WTC11 (cell line): ENCODE data around the gene ZCCHC7. TPM values are rescaled to one million over a fixed set of nuclear protein-coding genes. Genes with fewer than 3 reads are reported as not detected.

Experiments
- ATAC-seq: fragments of 200-7000 bp; cut with Tn5 transposase; 2 replicates; pipeline ENCODE4 v1.10.0; 2021; ENCODE audit warnings: mild to moderate bottlenecking, moderate library complexity
- CTCF ChIA-PET: fragments of 300-600 bp; sonication (Branson Sonifier 250); formaldehyde crosslinking; loops from one replicate; lab custom pipeline; 2021; ENCODE audit warnings: antibody characterized with exemption; lab: Charles Lee
- POLR2A ChIA-PET: fragments of 350-600 bp; sonication (Branson Sonifier 250); formaldehyde crosslinking; loops from one replicate; lab custom pipeline; 2021; ENCODE audit warnings: antibody characterized with exemption; lab: Charles Lee
- DNase-seq: peaks from one replicate; pipeline ENCODE4 v3.0.0; 2021; ENCODE audit warnings: low spot score
- H3K27ac Mint-ChIP-seq: 2 replicates; pipeline ENCODE4 v1.8.0; 2021; ENCODE audit warnings: mixed read lengths
- H3K27me3 Mint-ChIP-seq: 2 replicates; pipeline ENCODE4 v1.8.0; 2021; ENCODE audit warnings: low read depth, mild to moderate bottlenecking, moderate library complexity, mixed read lengths
- H3K36me3 Mint-ChIP-seq: 2 replicates; pipeline ENCODE4 v1.8.0; 2021; ENCODE audit warnings: mixed read lengths
- H3K4me1 Mint-ChIP-seq: 2 replicates; pipeline ENCODE4 v1.8.0; 2022; ENCODE audit warnings: mixed read lengths
- H3K4me3 Mint-ChIP-seq: 2 replicates; pipeline ENCODE4 v1.8.0; 2021; ENCODE audit warnings: mild to moderate bottlenecking, moderate library complexity, mixed read lengths
- H3K9me3 Mint-ChIP-seq: 2 replicates; pipeline ENCODE4 v1.8.0; 2021; ENCODE audit warnings: mixed read lengths
- CREB1 ChIP-seq: sonication (generic); formaldehyde crosslinking; IDR thresholded peaks from 2 replicates; pipeline ENCODE4 v1.8.0; 2023; ENCODE audit warnings: mild to moderate bottlenecking, missing genetic modification reagents
- CREM ChIP-seq: sonication (generic); formaldehyde crosslinking; IDR thresholded peaks from 2 replicates; pipeline ENCODE4 v1.8.1; 2022; ENCODE audit warnings: mild to moderate bottlenecking, missing genetic modification reagents, moderate library complexity
- ETV6 ChIP-seq: sonication (generic); formaldehyde crosslinking; IDR thresholded peaks from 2 replicates; pipeline ENCODE4 v1.8.1; 2022; ENCODE audit warnings: mild to moderate bottlenecking, missing genetic modification reagents
- GRHL2 ChIP-seq: fragments of 250-450 bp; sonication (Bioruptor Pico); IDR thresholded peaks from 2 replicates; pipeline ENCODE4 v1.8.0; 2022; ENCODE audit warnings: mild to moderate bottlenecking, moderate library complexity; ENCODE audit not compliant: insufficient replicate concordance, severe bottlenecking
- GTF2I ChIP-seq: fragments of 250-450 bp; sonication (Bioruptor Pico); conservative IDR thresholded peaks from 2 replicates; pipeline ENCODE4 v1.4.0; 2021; ENCODE audit warnings: mild to moderate bottlenecking
- MYBL2 ChIP-seq: sonication (generic); formaldehyde crosslinking; IDR thresholded peaks from 2 replicates; pipeline ENCODE4 v1.8.1; 2023; ENCODE audit warnings: mild to moderate bottlenecking, moderate library complexity, missing genetic modification reagents
- OVOL2 ChIP-seq: fragments of 250-450 bp; sonication (Bioruptor Pico); IDR thresholded peaks from 2 replicates; pipeline ENCODE4 v1.9.0; 2021; ENCODE audit warnings: mild to moderate bottlenecking, borderline replicate concordance
- SP1 ChIP-seq: sonication (generic); formaldehyde crosslinking; conservative IDR thresholded peaks from 2 replicates; pipeline ENCODE4 v1.8.1; 2022; ENCODE audit warnings: missing genetic modification reagents
- TEAD1 ChIP-seq: sonication (generic); formaldehyde crosslinking; IDR thresholded peaks from 2 replicates; pipeline ENCODE4 v1.8.0; 2022; ENCODE audit warnings: mild to moderate bottlenecking, missing genetic modification reagents
- TEAD4 ChIP-seq: sonication (generic); formaldehyde crosslinking; IDR thresholded peaks from 2 replicates; pipeline ENCODE4 v1.8.0; 2022; ENCODE audit warnings: mild to moderate bottlenecking, missing genetic modification reagents
- ZBTB21 ChIP-seq: sonication (generic); formaldehyde crosslinking; IDR thresholded peaks from 2 replicates; pipeline ENCODE4 v1.8.1; 2023; ENCODE audit warnings: mild to moderate bottlenecking, missing genetic modification reagents, borderline replicate concordance
- ZNF138 ChIP-seq: sonication (generic); formaldehyde crosslinking; conservative IDR thresholded peaks from 2 replicates; pipeline ENCODE4 v1.8.1; 2022; ENCODE audit warnings: mild to moderate bottlenecking, moderate library complexity, missing genetic modification reagents
- ZNF219 ChIP-seq: sonication (generic); formaldehyde crosslinking; IDR thresholded peaks from 2 replicates; pipeline ENCODE4 v1.8.0; 2023; ENCODE audit warnings: missing genetic modification reagents, mild to moderate bottlenecking, borderline replicate concordance
- ZNF232 ChIP-seq: sonication (generic); formaldehyde crosslinking; IDR thresholded peaks from 2 replicates; pipeline ENCODE4 v1.8.0; 2022; ENCODE audit warnings: mild to moderate bottlenecking, missing genetic modification reagents
- ZNF263 ChIP-seq: sonication (generic); formaldehyde crosslinking; IDR thresholded peaks from 2 replicates; pipeline ENCODE4 v1.8.1; 2022; ENCODE audit warnings: low read depth, mild to moderate bottlenecking, moderate library complexity, missing genetic modification reagents
- ZNF423 ChIP-seq: fragments of 250-450 bp; sonication (Bioruptor Pico); IDR thresholded peaks from 2 replicates; pipeline ENCODE4 v2.1.2; 2022; ENCODE audit warnings: mild to moderate bottlenecking, moderate library complexity
- ZNF671 ChIP-seq: fragments of 250-450 bp; sonication (Bioruptor Pico); IDR thresholded peaks from 2 replicates; pipeline ENCODE4 v1.8.0; 2021; ENCODE audit warnings: mild to moderate bottlenecking
- total RNA-seq: library from RNA; stranded (reverse); gene quantifications from 3 replicates; pipeline ENCODE4 v1.2.3, GENCODE V29; 2021
- TF ChIP-seq, protein P1 (sequence below): sonication (generic); formaldehyde crosslinking; IDR thresholded peaks from 2 replicates; pipeline ENCODE4 v1.8.0; 2022; ENCODE audit warnings: missing genetic modification reagents
- TF ChIP-seq, protein P2 (sequence below): fragments of 250-450 bp; sonication (Bioruptor Pico); IDR thresholded peaks from 2 replicates; pipeline ENCODE4 v1.9.0; 2021; ENCODE audit warnings: mild to moderate bottlenecking, borderline replicate concordance
- TF ChIP-seq, protein P3 (sequence below): sonication (generic); formaldehyde crosslinking; IDR thresholded peaks from 2 replicates; pipeline ENCODE4 v1.8.1; 2022; ENCODE audit warnings: missing genetic modification reagents, borderline replicate concordance
- TF ChIP-seq, protein P4 (sequence below): sonication (generic); formaldehyde crosslinking; IDR thresholded peaks from 2 replicates; pipeline ENCODE4 v1.8.0; 2022; ENCODE audit warnings: mild to moderate bottlenecking, missing genetic modification reagents

ZCCHC7 gene
- total RNA-seq, 1 experiment from 2014 or later: 30.1 TPM

- Mint-ChIP-seq H3K4me1 (peaks cover 15% of the 10 kb centered on the region), H3K9me3 (no peaks in the 10 kb centered on the region), H3K36me3 (no peaks in the 10 kb centered on the region), H3K4me3 (no peak overlapping the region), H3K27ac (no peak overlapping the region), H3K27me3 (no peaks in the 10 kb centered on the region)
- POLR2A ChIA-PET: no interaction called here
- ATAC-seq: no peak
- TF ChIP-seq MYBL2 (no peak), CREM (no peak), ZNF138 (CRISPR knock-in tag) (no peak), ZNF263 (CRISPR knock-in tag) (no peak), ZNF219 (CRISPR knock-in tag) (no peak), ZNF423 (CRISPR knock-in tag) (no peak), ZNF671 (no peak), ZBTB21 (no peak)
- TF ChIP-seq, protein P1, sequence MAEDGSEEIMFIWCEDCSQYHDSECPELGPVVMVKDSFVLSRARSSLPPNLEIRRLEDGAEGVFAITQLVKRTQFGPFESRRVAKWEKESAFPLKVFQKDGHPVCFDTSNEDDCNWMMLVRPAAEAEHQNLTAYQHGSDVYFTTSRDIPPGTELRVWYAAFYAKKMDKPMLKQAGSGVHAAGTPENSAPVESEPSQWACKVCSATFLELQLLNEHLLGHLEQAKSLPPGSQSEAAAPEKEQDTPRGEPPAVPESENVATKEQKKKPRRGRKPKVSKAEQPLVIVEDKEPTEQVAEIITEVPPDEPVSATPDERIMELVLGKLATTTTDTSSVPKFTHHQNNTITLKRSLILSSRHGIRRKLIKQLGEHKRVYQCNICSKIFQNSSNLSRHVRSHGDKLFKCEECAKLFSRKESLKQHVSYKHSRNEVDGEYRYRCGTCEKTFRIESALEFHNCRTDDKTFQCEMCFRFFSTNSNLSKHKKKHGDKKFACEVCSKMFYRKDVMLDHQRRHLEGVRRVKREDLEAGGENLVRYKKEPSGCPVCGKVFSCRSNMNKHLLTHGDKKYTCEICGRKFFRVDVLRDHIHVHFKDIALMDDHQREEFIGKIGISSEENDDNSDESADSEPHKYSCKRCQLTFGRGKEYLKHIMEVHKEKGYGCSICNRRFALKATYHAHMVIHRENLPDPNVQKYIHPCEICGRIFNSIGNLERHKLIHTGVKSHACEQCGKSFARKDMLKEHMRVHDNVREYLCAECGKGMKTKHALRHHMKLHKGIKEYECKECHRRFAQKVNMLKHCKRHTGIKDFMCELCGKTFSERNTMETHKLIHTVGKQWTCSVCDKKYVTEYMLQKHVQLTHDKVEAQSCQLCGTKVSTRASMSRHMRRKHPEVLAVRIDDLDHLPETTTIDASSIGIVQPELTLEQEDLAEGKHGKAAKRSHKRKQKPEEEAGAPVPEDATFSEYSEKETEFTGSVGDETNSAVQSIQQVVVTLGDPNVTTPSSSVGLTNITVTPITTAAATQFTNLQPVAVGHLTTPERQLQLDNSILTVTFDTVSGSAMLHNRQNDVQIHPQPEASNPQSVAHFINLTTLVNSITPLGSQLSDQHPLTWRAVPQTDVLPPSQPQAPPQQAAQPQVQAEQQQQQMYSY (CRISPR knock-in tag): no peak
- no peak for DNase-seq
- CTCF ChIA-PET: interaction anchor here (1.0 to 3.1 kb wide), 6 partner anchors 9 to 411 kb away, joined by 3 to 19 read pairs (median 4); no protein-coding TSS in a partner anchor
These were observed 286.4 kb downstream of the ZCCHC7 start for GRCh38 chr9:37406603-37407401.

DNA sequence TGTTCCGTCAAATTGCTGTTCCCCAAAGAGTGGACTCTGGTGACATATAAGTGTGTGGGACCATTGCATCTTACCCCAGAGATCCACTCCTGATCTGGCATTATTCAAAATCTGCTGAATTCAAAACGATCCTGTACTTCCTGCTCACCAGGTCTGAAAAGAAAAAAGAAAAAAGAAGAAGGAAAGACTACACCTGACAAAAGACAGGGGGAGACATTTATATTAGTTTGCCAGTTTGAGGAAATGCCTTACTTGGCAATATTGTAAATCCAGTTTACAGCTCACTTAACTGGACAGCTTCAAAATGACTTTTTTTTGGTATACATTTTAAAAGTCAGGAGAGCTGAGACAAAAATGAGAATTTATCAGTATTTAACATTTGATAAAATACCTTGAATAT, 287.1 kb downstream of the ZCCHC7 start:
- ChIA-PET POLR2A (no interaction called here), CTCF (interaction anchor here (0.6 to 3.1 kb wide), 8 partner anchors 9 to 443 kb away, joined by 3 to 19 read pairs (median 4); no protein-coding TSS in a partner anchor)
- ATAC-seq: no peak
- Mint-ChIP-seq H3K4me1 (peaks cover 22% of the 10 kb centered on the region), H3K36me3 (no peaks in the 10 kb centered on the region), H3K27me3 (no peaks in the 10 kb centered on the region), H3K27ac (no peak overlapping the region), H3K4me3 (no peak overlapping the region), H3K9me3 (no peaks in the 10 kb centered on the region)
- no peak for DNase-seq
- TF ChIP-seq, protein P1 (CRISPR knock-in tag): no peak
- no peak for TF ChIP-seq GTF2I (CRISPR knock-in tag)
- no peak for TF ChIP-seq TEAD4 (CRISPR knock-in tag)
- no peak for TF ChIP-seq SP1 (CRISPR knock-in tag)
- no peak for TF ChIP-seq ZNF232 (CRISPR knock-in tag)
- no peak for TF ChIP-seq GRHL2 (CRISPR knock-in tag)
- TF ChIP-seq, protein P2, sequence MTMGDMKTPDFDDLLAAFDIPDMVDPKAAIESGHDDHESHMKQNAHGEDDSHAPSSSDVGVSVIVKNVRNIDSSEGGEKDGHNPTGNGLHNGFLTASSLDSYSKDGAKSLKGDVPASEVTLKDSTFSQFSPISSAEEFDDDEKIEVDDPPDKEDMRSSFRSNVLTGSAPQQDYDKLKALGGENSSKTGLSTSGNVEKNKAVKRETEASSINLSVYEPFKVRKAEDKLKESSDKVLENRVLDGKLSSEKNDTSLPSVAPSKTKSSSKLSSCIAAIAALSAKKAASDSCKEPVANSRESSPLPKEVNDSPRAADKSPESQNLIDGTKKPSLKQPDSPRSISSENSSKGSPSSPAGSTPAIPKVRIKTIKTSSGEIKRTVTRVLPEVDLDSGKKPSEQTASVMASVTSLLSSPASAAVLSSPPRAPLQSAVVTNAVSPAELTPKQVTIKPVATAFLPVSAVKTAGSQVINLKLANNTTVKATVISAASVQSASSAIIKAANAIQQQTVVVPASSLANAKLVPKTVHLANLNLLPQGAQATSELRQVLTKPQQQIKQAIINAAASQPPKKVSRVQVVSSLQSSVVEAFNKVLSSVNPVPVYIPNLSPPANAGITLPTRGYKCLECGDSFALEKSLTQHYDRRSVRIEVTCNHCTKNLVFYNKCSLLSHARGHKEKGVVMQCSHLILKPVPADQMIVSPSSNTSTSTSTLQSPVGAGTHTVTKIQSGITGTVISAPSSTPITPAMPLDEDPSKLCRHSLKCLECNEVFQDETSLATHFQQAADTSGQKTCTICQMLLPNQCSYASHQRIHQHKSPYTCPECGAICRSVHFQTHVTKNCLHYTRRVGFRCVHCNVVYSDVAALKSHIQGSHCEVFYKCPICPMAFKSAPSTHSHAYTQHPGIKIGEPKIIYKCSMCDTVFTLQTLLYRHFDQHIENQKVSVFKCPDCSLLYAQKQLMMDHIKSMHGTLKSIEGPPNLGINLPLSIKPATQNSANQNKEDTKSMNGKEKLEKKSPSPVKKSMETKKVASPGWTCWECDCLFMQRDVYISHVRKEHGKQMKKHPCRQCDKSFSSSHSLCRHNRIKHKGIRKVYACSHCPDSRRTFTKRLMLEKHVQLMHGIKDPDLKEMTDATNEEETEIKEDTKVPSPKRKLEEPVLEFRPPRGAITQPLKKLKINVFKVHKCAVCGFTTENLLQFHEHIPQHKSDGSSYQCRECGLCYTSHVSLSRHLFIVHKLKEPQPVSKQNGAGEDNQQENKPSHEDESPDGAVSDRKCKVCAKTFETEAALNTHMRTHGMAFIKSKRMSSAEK (CRISPR knock-in tag): no peak
- no peak for TF ChIP-seq TEAD1 (CRISPR knock-in tag)
- TF ChIP-seq ZNF219 (CRISPR knock-in tag): no peak
- no peak for TF ChIP-seq OVOL2 (CRISPR knock-in tag)
- TF ChIP-seq, protein P3, sequence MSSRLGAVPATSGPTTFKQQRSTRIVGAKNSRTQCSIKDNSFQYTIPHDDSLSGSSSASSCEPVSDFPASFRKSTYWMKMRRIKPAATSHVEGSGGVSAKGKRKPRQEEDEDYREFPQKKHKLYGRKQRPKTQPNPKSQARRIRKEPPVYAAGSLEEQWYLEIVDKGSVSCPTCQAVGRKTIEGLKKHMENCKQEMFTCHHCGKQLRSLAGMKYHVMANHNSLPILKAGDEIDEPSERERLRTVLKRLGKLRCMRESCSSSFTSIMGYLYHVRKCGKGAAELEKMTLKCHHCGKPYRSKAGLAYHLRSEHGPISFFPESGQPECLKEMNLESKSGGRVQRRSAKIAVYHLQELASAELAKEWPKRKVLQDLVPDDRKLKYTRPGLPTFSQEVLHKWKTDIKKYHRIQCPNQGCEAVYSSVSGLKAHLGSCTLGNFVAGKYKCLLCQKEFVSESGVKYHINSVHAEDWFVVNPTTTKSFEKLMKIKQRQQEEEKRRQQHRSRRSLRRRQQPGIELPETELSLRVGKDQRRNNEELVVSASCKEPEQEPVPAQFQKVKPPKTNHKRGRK (CRISPR knock-in tag): no peak
- TF ChIP-seq ETV6 (CRISPR knock-in tag): no peak
- TF ChIP-seq, protein P4, sequence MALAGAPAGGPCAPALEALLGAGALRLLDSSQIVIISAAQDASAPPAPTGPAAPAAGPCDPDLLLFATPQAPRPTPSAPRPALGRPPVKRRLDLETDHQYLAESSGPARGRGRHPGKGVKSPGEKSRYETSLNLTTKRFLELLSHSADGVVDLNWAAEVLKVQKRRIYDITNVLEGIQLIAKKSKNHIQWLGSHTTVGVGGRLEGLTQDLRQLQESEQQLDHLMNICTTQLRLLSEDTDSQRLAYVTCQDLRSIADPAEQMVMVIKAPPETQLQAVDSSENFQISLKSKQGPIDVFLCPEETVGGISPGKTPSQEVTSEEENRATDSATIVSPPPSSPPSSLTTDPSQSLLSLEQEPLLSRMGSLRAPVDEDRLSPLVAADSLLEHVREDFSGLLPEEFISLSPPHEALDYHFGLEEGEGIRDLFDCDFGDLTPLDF: no peak
- TF ChIP-seq CREB1: no peak
